Type B pancreatic cell (in vitro differentiated cells): ENCODE results near the gene LLPH. TPM values are rescaled to one million over a fixed set of nuclear protein-coding genes. Genes with fewer than 3 reads are reported as not detected.
A peak's percentile ranks its signal among the peaks of the same experiment; 100 is the strongest.

Source experiments
- DNase-seq: peaks from one replicate; pipeline ENCODE4 v3.0.0; 2021; ENCODE audit warnings: mixed read lengths; ENCODE audit not compliant: unreplicated experiment; ENCODE audit errors: extremely low spot score
- H3K27ac Mint-ChIP-seq: 2 replicates; pipeline ENCODE4 v1.8.0; 2021; ENCODE audit warnings: mild to moderate bottlenecking, mixed read lengths
- H3K27me3 Mint-ChIP-seq: 2 replicates; pipeline ENCODE4 v1.8.0; 2021; ENCODE audit warnings: mixed read lengths
- H3K36me3 Mint-ChIP-seq: 2 replicates; pipeline ENCODE4 v1.8.0; 2021; ENCODE audit warnings: mixed read lengths
- H3K4me1 Mint-ChIP-seq: one replicate; pipeline ENCODE4 v1.8.0; 2021; ENCODE audit warnings: mixed read lengths; ENCODE audit not compliant: unreplicated experiment
- H3K4me3 Mint-ChIP-seq: 2 replicates; pipeline ENCODE4 v1.8.0; 2021; ENCODE audit warnings: mild to moderate bottlenecking, mixed read lengths
- H3K9me3 Mint-ChIP-seq: 2 replicates; pipeline ENCODE4 v1.8.0; 2021; ENCODE audit warnings: mixed read lengths
- total RNA-seq: library from RNA; stranded (reverse); gene quantifications from 2 replicates; pipeline ENCODE4 v1.2.1, GENCODE V29; 2021; ENCODE audit warnings: low replicate concordance
- TF ChIP-seq, protein P1 (sequence below): fragments of 200-600 bp; sonication (generic); conservative IDR thresholded peaks from 2 replicates; pipeline ENCODE4 v1.5.0; 2021; ENCODE audit warnings: antibody characterized with exemption, mild to moderate bottlenecking

LLPH gene
- total RNA-seq, 1 donor from 2014 or later, result 26.3 TPM

DNA sequence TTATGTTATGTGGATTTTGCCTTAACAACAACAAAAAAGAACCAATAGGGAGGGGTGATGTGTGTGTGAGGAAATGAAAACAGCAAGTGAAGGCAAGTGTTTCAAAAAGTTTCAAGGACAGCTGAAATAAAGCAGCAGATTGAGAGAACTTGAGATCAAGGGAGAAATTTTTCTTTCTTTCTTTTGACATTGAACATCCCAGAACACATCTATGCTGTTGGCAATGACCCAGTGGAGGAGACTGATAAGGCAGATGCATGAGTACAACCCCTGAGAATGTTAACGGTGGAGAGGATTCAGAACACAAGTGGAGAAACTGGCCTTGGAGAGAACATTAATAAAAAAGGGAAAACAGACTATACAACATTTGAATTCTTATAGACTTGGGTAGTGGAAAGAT, 2.9 kb downstream of the LLPH start:
- Mint-ChIP-seq H3K27me3 (no peaks in the 10 kb centered on the region), H3K36me3 (peaks cover 55% of the 10 kb centered on the region), H3K9me3 (no peaks in the 10 kb centered on the region), H3K4me1 (peaks cover 25% of the 10 kb centered on the region), H3K4me3 (peak overlapping the region; percentile 59), H3K27ac (no peak overlapping the region)
- TF ChIP-seq, protein P1, sequence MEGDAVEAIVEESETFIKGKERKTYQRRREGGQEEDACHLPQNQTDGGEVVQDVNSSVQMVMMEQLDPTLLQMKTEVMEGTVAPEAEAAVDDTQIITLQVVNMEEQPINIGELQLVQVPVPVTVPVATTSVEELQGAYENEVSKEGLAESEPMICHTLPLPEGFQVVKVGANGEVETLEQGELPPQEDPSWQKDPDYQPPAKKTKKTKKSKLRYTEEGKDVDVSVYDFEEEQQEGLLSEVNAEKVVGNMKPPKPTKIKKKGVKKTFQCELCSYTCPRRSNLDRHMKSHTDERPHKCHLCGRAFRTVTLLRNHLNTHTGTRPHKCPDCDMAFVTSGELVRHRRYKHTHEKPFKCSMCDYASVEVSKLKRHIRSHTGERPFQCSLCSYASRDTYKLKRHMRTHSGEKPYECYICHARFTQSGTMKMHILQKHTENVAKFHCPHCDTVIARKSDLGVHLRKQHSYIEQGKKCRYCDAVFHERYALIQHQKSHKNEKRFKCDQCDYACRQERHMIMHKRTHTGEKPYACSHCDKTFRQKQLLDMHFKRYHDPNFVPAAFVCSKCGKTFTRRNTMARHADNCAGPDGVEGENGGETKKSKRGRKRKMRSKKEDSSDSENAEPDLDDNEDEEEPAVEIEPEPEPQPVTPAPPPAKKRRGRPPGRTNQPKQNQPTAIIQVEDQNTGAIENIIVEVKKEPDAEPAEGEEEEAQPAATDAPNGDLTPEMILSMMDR, result no peak
- DNase-seq, result no peak

DNA sequence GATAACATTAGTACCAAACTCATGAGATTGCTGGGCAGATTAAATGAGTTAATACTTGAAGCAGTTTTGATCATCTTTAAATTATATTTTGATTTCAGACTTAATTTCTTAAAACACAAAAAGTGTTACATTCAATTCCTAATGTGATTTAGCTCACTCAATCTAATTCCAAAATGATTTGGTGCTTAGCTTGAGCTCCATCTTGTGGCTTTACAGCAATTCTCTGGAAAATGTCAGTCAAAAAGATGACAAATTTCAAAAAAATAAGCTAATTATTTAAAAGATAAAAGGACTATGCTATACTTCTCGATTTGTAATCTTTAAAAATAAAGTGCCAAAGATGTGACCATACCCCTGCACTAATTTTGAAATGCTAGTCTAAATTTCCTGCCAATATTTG, 10.1 kb downstream of the LLPH start:
- Mint-ChIP-seq H3K4me1 (no peaks in the 10 kb centered on the region), H3K27me3 (no peaks in the 10 kb centered on the region), H3K27ac (no peak overlapping the region), H3K9me3 (no peaks in the 10 kb centered on the region), H3K4me3 (no peak overlapping the region), H3K36me3 (peaks cover 38% of the 10 kb centered on the region)
- TF ChIP-seq, protein P1, result peak; percentile 15
- no peak for DNase-seq

DNA sequence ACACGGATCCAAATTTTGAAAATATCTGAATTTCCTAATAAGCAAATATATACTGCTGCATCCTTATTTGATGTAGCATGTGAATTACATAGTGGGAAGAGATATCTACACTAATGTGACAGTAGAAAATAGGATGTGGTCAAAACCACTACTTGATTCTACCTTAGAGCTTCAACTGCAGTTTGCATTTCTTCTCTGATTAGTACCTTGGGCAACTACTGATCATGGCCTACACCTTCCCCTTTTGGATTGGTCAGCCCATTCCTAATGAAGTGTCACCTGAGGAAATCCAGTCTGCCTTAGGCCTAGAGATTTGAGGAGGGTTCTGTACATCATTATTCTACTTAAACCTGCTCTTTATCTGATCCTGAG, 10.7 kb downstream of the LLPH start:
- Mint-ChIP-seq H3K27me3 (no peaks in the 10 kb centered on the region), H3K4me3 (no peak overlapping the region)
- TF ChIP-seq, protein P1, result no peak

DNA sequence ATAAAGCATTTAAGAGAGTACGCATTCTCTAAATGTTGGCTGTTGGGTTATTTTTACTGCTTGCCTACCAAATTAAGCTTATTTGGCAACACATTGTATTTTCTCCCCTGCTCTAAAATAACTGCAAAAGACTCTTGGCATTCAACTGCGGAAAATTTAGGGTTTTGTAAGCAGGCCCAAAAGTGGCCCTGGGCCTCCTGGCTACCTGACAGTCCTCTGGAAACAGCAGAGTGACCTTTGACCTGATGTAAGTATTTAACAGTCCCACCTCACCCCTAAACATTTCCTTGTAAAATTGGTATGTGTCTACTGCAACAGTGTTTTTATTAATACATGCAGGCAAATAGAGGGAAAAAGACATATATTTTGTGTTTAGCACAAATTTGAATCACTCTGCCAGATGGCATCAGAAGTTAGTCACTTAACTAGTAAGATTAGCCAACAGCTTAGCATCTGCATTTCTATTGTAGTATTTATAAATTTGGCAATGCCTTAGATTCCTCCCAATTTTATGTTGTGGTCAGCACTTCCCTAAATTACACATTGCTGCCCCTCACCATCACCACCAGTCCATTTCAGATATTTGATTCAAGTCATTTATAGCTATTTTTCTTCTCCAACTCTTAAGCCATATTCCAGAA, 11.2 kb downstream of the LLPH start:
- TF ChIP-seq, protein P1, result no peak

More for the DNA sequence above, 10.7 kb downstream of the LLPH start:
- Mint-ChIP-seq H3K4me1 (no peaks in the 10 kb centered on the region), H3K9me3 (no peaks in the 10 kb centered on the region), H3K27ac (no peak overlapping the region), H3K36me3 (peaks cover 31% of the 10 kb centered on the region)
- DNase-seq, result no peak

DNA sequence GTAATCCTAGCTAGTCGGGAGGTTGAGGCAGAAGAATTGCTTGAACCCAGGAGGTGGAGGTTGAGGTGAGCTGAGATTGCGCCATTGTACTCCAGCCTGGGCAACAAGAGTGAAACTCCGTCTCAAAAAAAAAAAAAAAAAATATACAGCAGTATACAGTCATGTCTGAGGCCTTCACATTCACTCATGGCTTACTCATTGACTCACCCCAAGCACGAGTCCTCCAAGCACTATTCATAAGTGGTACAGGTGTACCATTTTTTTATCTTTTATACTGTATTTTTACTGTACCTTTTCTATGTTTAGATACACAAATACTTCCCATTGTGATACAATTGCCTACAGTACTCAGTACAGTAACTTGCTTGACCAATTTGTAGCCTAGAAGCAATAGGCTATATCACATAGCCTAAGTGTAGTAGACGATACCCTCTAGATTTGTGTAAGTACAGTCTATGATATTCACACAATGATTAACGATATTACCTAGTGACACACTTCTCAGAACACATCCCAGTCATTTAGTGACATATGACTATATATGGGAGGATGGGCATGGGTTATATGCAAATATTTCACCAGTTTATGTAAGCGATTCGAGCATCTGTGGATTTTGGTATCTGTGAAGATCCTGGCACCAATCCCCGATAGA, 12.2 kb downstream of the LLPH start:
- no peak overlapping the region for H3K4me3 Mint-ChIP-seq
- no peaks in the 10 kb centered on the region for H3K27me3 Mint-ChIP-seq
- H3K36me3 Mint-ChIP-seq, result peaks cover 16% of the 10 kb centered on the region
- DNase-seq, result no peak
- no peak overlapping the region for H3K27ac Mint-ChIP-seq
- no peaks in the 10 kb centered on the region for H3K4me1 Mint-ChIP-seq
- H3K9me3 Mint-ChIP-seq, result no peaks in the 10 kb centered on the region
- TF ChIP-seq, protein P1, result no peak

More for the DNA sequence above, 11.2 kb downstream of the LLPH start:
- no peak for DNase-seq
- Mint-ChIP-seq H3K36me3 (peaks cover 26% of the 10 kb centered on the region), H3K27me3 (no peaks in the 10 kb centered on the region), H3K4me1 (no peaks in the 10 kb centered on the region), H3K27ac (no peak overlapping the region), H3K9me3 (no peaks in the 10 kb centered on the region), H3K4me3 (no peak overlapping the region)
